ENCODE results near the gene SSBP3. TPM values are rescaled to one million over a fixed set of nuclear protein-coding genes. Genes with fewer than 3 reads are reported as not detected.

Gene SSBP3
- total RNA-seq, 1 experiment from 2014 or later: 56.0 TPM

- Histone ChIP-seq H3K4me1 (replicated peaks) (peaks cover 44% of the 10 kb centered on the region), H3K4me3 (peak overlapping the region; percentile 89), H3K36me3 (peaks cover 43% of the 10 kb centered on the region), H3K9me3 (replicated peaks) (no peaks in the 10 kb centered on the region), H3K27ac (no peak overlapping the region), H3K27me3 (replicated peaks) (no peaks in the 10 kb centered on the region)
- no peak for DNase-seq (ENCODE audit: low read depth in 1 of 2, low spot score in 2 of 2)
Measured at GRCh38 chr1:54405898-54406293, 298 bp downstream of the SSBP3 start.

GRCh38 chr1:54404939-54405897, 976 bp downstream of the SSBP3 start:
- peak in 1 of 2 experiments; percentile 47 for DNase-seq (ENCODE audit: low read depth in 1 of 2, low spot score in 2 of 2)
- peaks cover 50% of the 10 kb centered on the region for H3K36me3 ChIP-seq
- H3K4me1 ChIP-seq (replicated peaks): peaks cover 47% of the 10 kb centered on the region
- peak overlapping the region; percentile 89 for H3K4me3 ChIP-seq
- no peaks in the 10 kb centered on the region for H3K27me3 ChIP-seq (replicated peaks)
- H3K9me3 ChIP-seq (replicated peaks): no peaks in the 10 kb centered on the region
- H3K27ac ChIP-seq: no peak overlapping the region

- H3K27me3 ChIP-seq (replicated peaks): no peaks in the 10 kb centered on the region
- H3K4me1 ChIP-seq (replicated peaks): peaks cover 44% of the 10 kb centered on the region
- no peaks in the 10 kb centered on the region for H3K9me3 ChIP-seq (replicated peaks)
- H3K36me3 ChIP-seq: peaks cover 57% of the 10 kb centered on the region
- H3K4me3 ChIP-seq: peak overlapping the region; percentile 89
- H3K27ac ChIP-seq: no peak overlapping the region
- DNase-seq (ENCODE audit: low read depth in 1 of 2, low spot score in 2 of 2): no peak
Measured at GRCh38 chr1:54404263-54404662, 1.9 kb downstream of the SSBP3 start.

- Histone ChIP-seq H3K9me3 (replicated peaks) (no peaks in the 10 kb centered on the region), H3K27ac (no peak overlapping the region), H3K4me3 (peak overlapping the region; percentile 89), H3K4me1 (replicated peaks) (peaks cover 40% of the 10 kb centered on the region), H3K36me3 (peaks cover 61% of the 10 kb centered on the region), H3K27me3 (replicated peaks) (no peaks in the 10 kb centered on the region)
- peak in 1 of 2 experiments; percentile 74 for DNase-seq (ENCODE audit: low read depth in 1 of 2, low spot score in 2 of 2)
Measured at GRCh38 chr1:54403808-54404261, 2.4 kb downstream of the SSBP3 start.

GRCh38 chr1:54403405-54403804, 2.8 kb downstream of the SSBP3 start:
- no peak overlapping the region for H3K27ac ChIP-seq
- H3K4me3 ChIP-seq: peak overlapping the region; percentile 89
- H3K4me1 ChIP-seq (replicated peaks): peaks cover 36% of the 10 kb centered on the region
- H3K9me3 ChIP-seq (replicated peaks): no peaks in the 10 kb centered on the region
- DNase-seq (ENCODE audit: low read depth in 1 of 2, low spot score in 2 of 2): no peak
- H3K27me3 ChIP-seq (replicated peaks): no peaks in the 10 kb centered on the region
- H3K36me3 ChIP-seq: peaks cover 66% of the 10 kb centered on the region

GRCh38 chr1:54402896-54403295, 3.3 kb downstream of the SSBP3 start:
- DNase-seq (ENCODE audit: low read depth in 1 of 2, low spot score in 2 of 2): no peak
- no peaks in the 10 kb centered on the region for H3K27me3 ChIP-seq (replicated peaks)
- H3K9me3 ChIP-seq (replicated peaks): no peaks in the 10 kb centered on the region
- H3K4me3 ChIP-seq: no peak overlapping the region
- no peak overlapping the region for H3K27ac ChIP-seq
- peaks cover 31% of the 10 kb centered on the region for H3K4me1 ChIP-seq (replicated peaks)
- peaks cover 71% of the 10 kb centered on the region for H3K36me3 ChIP-seq

GRCh38 chr1:54401799-54402198, 4.4 kb downstream of the SSBP3 start:
- DNase-seq (ENCODE audit: low read depth in 1 of 2, low spot score in 2 of 2): no peak
- Histone ChIP-seq H3K27ac (no peak overlapping the region), H3K9me3 (replicated peaks) (no peaks in the 10 kb centered on the region), H3K4me1 (replicated peaks) (peaks cover 28% of the 10 kb centered on the region), H3K27me3 (replicated peaks) (no peaks in the 10 kb centered on the region), H3K36me3 (peaks cover 82% of the 10 kb centered on the region), H3K4me3 (no peak overlapping the region)

GRCh38 chr1:54400329-54400728, 5.9 kb downstream of the SSBP3 start:
- peaks cover 87% of the 10 kb centered on the region for H3K36me3 ChIP-seq

GRCh38 chr1:54399765-54400164, 6.4 kb downstream of the SSBP3 start:
- H3K27ac ChIP-seq: no peak overlapping the region
- no peaks in the 10 kb centered on the region for H3K9me3 ChIP-seq (replicated peaks)
- no peak for DNase-seq (ENCODE audit: low read depth in 1 of 2, low spot score in 2 of 2)
- no peak overlapping the region for H3K4me3 ChIP-seq
- H3K36me3 ChIP-seq: peaks cover 87% of the 10 kb centered on the region
- H3K27me3 ChIP-seq (replicated peaks): no peaks in the 10 kb centered on the region
- H3K4me1 ChIP-seq (replicated peaks): peaks cover 22% of the 10 kb centered on the region

More at GRCh38 chr1:54400329-54400728, 5.9 kb downstream of the SSBP3 start:
- DNase-seq (ENCODE audit: low read depth in 1 of 2, low spot score in 2 of 2): no peak
- no peak overlapping the region for H3K27ac ChIP-seq
- peaks cover 28% of the 10 kb centered on the region for H3K4me1 ChIP-seq (replicated peaks)
- no peak overlapping the region for H3K4me3 ChIP-seq
- no peaks in the 10 kb centered on the region for H3K9me3 ChIP-seq (replicated peaks)
- no peaks in the 10 kb centered on the region for H3K27me3 ChIP-seq (replicated peaks)

GRCh38 chr1:54398963-54399528, 7.1 kb downstream of the SSBP3 start:
- Histone ChIP-seq H3K27ac (no peak overlapping the region), H3K36me3 (peaks cover 86% of the 10 kb centered on the region), H3K9me3 (replicated peaks) (no peaks in the 10 kb centered on the region), H3K4me3 (no peak overlapping the region), H3K27me3 (replicated peaks) (no peaks in the 10 kb centered on the region), H3K4me1 (replicated peaks) (peaks cover 16% of the 10 kb centered on the region)
- no peak for DNase-seq (ENCODE audit: low read depth in 1 of 2, low spot score in 2 of 2)

- Histone ChIP-seq H3K9me3 (replicated peaks) (no peaks in the 10 kb centered on the region), H3K4me3 (no peak overlapping the region), H3K27me3 (replicated peaks) (no peaks in the 10 kb centered on the region), H3K27ac (no peak overlapping the region), H3K4me1 (replicated peaks) (peaks cover 5% of the 10 kb centered on the region; the same call in 1 of the 2 replicates), H3K36me3 (peaks cover 86% of the 10 kb centered on the region)
- no peak for DNase-seq (ENCODE audit: low read depth in 1 of 2, low spot score in 2 of 2)
Measured at GRCh38 chr1:54397980-54398379, 8.2 kb downstream of the SSBP3 start.

- Histone ChIP-seq H3K27ac (no peak overlapping the region), H3K9me3 (replicated peaks) (no peaks in the 10 kb centered on the region), H3K4me1 (replicated peaks) (0 out of 2 replicates have a peak, but pooled peaks cover 3% of the 10 kb centered on the region), H3K36me3 (peaks cover 86% of the 10 kb centered on the region), H3K27me3 (replicated peaks) (no peaks in the 10 kb centered on the region), H3K4me3 (no peak overlapping the region)
- no peak for DNase-seq (ENCODE audit: low read depth in 1 of 2, low spot score in 2 of 2)
Measured at GRCh38 chr1:54397090-54397591, 9.1 kb downstream of the SSBP3 start.

- Histone ChIP-seq H3K9me3 (replicated peaks) (no peaks in the 10 kb centered on the region), H3K27me3 (replicated peaks) (no peaks in the 10 kb centered on the region), H3K4me3 (no peak overlapping the region), H3K27ac (no peak overlapping the region), H3K36me3 (peaks cover 85% of the 10 kb centered on the region), H3K4me1 (replicated peaks) (0 out of 2 replicates have a peak, but pooled peaks cover 3% of the 10 kb centered on the region)
- DNase-seq (ENCODE audit: low read depth in 1 of 2, low spot score in 2 of 2): no peak
Measured at GRCh38 chr1:54396261-54396933, 9.8 kb downstream of the SSBP3 start.
